GM12891 (cell line): ENCODE measurements around the gene PPM1H.

ENCODE experiments used
- PAX5 ChIP-seq: IDR thresholded peaks from 2 replicates; pipeline ENCODE4 v1.6.1; 2011; ENCODE audit warnings: low read length, moderate library complexity, mild to moderate bottlenecking; ENCODE audit not compliant: insufficient read depth, severe bottlenecking
- POLR2A ChIP-seq: IDR thresholded peaks from 2 replicates; pipeline ENCODE4 v1.6.1; 2011; ENCODE audit warnings: low read depth, low read length, control low read depth

DNA sequence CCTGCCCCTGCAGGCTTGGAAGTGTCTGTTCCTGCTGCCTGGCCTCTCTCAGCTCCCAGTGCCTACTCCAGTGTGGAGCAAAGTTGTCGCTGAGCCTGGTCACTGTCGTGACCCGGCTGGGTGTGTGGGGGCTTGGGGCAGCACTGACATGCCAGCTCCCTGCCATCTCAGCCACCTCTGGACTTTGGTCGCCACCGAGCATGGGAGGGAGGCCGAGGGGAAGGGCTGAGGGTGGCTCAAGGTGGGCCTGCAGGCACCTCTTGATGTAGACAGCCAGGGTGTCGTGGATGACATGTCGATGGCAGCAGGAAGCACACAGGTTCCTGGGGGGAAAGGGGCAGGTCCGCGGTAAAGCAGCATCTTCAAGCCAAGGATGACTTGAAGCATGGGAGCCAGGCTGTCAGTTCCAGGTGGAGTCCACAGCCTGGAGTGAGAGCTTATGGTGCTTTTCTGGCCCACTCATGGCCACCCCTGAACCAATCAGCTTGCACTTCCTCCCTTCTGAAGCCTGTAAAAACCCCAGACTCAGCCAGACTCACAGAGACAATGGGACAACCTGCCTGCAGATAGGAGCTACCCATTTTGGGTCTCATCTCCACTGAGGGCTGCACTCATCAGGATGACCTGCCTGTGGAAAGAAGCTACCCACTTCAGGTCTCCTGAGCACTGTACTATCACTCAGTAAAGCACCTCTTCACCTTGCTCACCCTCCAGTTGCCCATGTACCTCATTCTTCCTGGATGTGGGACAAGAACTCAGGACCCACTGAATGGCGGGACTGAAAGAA is 258.2 kb downstream of the PPM1H start:
- TF ChIP-seq POLR2A (no peak), PAX5 (no peak)
